HG02852 (cell line): ENCODE measurements around the gene CTDNEP1.
A peak's percentile ranks its signal among the peaks of the same experiment; 100 is the strongest.
"Not testable (repeated sequence)": the region's sequence is repeated elsewhere in the genome, so short reads cannot be mapped to it uniquely, and the experiment has no call there.

Experiments used
- ATAC-seq: cut with Tn5 transposase; IDR thresholded peaks from one replicate; pipeline ENCODE4 v1.9.1; 2021; ENCODE audit warnings: mild to moderate bottlenecking, moderate library complexity; ENCODE audit not compliant: unreplicated experiment

The CTDNEP1 gene

DNA sequence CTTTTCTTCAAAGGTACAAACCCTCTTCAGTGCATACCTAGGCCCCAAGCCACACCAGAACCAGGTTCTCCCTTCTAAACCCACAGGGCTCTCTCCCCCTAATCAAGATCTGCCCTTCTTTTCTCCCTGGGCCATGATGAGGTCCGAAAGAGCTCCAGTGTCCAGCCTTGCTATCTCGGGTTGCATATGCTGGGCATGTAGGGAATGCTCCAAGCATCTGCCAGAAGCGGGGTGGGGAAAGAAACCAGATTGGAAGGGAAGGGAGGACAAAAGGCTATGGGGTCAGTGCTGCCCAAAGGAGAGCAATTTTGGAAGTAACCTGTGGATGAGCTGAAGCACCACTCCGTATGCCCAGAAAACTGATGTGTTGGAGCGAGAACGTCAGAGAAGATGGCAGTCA is 2.3 kb downstream of the CTDNEP1 start:
- no peak for ATAC-seq

- no peak for ATAC-seq
These were observed 2.7 kb downstream of the CTDNEP1 start for GRCh38 chr17:7248796-7249195.

- ATAC-seq, result no peak
These were observed 4.8 kb downstream of the CTDNEP1 start for GRCh38 chr17:7246779-7247178.

- ATAC-seq, result not testable (repeated sequence)
These were observed 7.7 kb downstream of the CTDNEP1 start for GRCh38 chr17:7243838-7244237.

- ATAC-seq, result no peak
These were observed 8.1 kb downstream of the CTDNEP1 start for GRCh38 chr17:7243453-7243729.

GRCh38 chr17:7242717-7243452 is 8.6 kb downstream of the CTDNEP1 start:
- peak; percentile 44 for ATAC-seq

GRCh38 chr17:7241783-7242716 is 9.5 kb downstream of the CTDNEP1 start, which contains the start of gene GABARAP:
TSS of gene GABARAP (minus strand) at chr17:7242449. CDS start at chr17:7242330, 119 bp downstream.
- ATAC-seq, result peak; percentile 27

GRCh38 chr17:7241090-7241733 is 10.3 kb downstream of the CTDNEP1 start:
- no peak for ATAC-seq

DNA sequence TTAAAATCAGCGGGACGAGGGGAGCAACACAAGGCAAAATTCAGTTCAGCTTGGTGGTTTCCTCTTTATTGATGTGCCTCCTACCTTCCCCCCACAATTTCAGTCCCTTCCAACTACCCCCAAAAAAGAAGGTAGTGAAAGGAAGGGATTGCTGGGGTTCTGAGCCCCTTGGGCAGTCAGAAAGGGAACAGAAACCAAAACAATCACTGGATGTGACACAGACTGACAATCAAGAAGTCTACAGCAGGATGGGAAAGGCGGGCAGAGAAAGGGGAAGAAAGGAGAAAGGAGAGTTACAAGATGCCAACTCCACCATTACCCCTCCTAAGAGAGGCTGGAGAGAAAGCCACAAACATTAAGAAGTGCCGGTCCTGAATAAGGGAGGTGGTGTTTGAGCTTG is 11.2 kb downstream of the CTDNEP1 start:
- no peak for ATAC-seq

- ATAC-seq, result peak; percentile 48
These were observed 12.2 kb downstream of the CTDNEP1 start, which contains the start of gene PHF23 for GRCh38 chr17:7239091-7240027. TSS of gene PHF23 (minus strand) at chr17:7239457. CDS start at chr17:7239279, 178 bp downstream.

DNA sequence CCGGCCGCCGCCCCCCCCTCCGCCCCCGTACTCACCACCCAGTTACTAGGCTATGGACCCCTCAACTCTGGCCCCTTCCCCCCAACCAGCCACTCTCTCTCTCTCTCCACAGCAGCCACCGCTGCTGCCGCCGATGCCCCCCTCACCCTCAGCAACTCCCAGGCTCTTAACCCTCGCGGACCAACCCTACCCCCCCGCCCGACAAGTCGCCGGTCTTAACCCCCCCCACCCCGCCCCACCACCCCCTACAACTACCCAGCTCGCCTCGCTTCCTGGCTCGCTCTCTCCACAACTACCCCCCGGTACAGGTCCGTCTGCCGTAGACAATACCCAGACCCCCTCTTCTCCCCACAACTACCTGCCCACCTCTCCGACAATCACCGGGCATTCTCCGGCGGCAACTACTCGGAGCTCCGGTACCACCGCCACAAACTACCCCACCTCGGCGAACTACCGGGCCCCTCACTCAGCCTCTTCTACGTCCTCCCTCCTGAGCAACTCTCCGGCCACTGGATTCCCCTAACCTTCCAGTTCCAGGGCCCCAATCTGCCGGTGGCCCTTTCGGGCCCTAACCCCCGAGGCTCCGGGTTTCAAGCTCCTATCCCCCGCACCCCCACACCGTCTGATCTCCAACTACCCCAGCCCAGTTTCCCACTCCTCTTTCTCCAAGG is 13.0 kb downstream of the CTDNEP1 start:
- ATAC-seq, result no peak

DNA sequence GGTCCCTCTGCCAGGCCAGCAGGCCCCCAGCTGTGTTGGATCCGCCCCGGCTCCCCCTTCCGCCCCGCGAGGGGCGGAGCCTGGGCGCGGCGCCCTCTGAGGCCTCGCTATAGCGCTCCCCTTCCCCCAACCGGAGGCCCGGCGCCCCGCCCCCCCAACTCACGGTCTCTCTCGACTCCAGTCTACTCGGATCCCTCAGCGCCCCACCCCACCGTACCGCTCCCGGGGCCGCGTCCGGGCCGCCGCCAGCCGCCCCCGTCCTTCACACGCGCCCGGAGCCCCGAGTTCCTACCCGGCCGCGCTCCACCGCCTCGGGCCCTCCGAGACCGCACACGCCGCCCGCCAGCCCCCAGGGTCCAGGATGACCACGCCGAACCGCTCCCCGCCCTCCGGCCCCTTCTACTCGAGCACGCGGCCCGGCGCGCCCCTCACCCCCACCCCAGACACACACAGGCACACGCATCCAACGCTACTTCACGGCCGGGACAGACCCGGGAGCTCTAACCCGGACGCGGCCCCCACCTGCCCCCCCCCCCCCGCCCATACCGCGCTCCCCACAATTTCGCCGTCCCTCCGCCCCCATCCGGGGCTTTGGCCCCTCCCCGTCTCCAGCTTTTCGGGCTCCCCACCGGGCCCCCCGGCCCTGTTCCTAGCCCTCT is 13.6 kb downstream of the CTDNEP1 start:
- ATAC-seq, result no peak

DNA sequence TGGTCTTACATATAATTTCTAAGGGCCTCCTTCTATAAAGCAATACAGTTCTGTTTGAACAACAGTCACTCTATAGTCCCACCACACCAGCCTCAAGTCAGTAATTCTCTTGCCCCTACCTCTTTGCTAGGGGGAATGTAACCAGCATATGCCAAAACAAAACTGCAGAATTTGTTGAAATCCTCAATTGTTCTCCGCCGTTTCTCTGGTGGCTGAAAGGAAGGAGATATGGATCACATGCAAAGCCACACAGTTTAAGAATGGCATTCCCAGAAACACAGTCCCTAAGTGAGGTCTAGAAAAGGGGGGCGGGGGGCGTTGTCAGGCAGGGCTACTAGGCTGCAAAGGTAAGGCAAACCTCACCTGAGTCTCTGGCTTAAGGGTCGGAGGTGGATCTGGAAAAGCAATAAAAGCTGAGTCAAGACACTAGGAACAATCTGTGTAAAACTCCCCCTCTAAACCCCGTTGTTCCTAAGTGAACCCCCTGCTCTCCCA is 14.2 kb downstream of the CTDNEP1 start:
- no peak for ATAC-seq

DNA sequence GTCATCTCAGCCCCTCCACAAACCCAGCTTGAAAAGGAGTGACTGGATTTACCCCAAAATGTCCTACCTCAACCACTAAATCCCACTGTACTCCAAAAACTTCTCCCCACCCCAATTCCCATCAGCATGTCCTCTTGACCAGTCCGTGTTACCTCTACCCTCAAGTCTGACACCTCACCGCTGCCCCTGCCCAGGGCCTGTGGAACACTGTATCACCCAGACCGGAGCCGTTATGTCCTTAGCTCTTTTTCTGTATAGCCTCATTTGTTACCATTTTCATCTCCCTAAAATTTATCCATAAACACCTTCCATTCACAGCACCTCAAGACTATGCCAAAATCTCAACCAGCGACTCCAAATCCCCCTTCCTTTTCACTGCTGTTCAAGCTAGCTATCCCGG is 14.7 kb downstream of the CTDNEP1 start:
- ATAC-seq, result no peak

GRCh38 chr17:7235693-7236665 is 15.6 kb downstream of the CTDNEP1 start:
- no peak for ATAC-seq

DNA sequence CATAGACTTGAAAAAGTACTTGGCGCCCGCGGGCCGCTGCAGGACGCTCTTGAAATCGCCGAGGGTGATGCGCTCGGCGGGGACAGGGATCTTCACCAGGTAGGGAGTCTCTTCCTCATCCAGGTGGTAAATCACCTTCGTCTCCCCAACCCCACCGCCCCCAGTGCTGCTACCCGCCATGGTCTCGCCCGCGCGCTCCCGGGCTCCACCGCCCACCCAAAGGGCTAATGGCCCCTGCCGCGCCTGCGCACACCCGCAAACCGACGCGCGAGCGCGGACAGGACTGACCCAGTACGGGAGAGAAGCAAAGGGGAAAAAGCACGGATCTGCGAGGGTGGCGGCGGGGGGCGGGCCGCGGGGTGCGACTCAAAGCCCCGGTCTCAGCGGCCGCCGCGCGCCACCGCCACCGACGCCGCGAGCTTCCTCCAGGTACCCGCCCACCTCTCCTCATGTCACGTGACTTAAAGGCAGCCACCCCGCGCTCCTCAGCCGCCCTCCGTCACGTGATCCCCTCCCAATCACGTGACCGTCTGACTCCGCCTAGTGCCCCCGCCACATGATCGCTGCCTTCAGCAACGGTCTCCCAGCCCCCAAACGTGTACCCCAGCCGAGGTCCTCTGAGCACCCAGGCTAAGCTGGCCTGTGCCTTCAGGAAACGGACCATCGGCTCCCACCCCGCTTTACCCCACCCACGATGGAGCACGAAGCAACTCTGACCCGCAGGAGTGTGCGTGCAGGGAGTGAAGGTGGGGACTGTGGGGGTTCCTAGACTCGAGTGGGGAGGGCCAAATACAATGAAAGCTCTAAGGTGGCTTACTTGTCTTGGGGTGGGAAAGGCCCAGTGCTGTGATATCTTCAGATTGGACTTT is 17.2 kb downstream of the CTDNEP1 start, which contains the start of gene DVL2:
TSS of gene DVL2 (minus strand) at position 435 of the 869 bp plus-strand sequence. CDS start at position 180, 255 bp downstream.
- peak; percentile 60 for ATAC-seq

DNA sequence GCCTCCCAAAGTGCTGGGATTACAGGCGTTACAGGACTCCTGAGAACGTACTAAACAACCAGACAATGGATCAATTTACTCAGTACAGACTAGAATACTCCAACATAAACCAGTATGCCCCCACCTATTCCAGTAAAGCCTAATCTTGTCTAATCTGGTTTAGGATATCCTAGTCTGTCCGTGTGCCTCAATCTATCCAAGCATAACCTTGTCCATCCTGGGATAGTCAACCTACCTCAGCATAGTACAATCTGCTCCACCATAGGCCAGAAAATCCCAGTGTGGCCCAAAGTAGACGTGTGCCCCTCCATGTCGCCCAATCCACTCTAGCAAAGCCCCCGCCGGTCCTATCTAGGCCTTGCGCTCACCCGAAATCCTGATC is 17.8 kb downstream of the CTDNEP1 start:
- no peak for ATAC-seq
